Left renal cortex interstitium (tissue), 4 donors: ENCODE results near the gene CDK18. TPM values are rescaled to one million over a fixed set of nuclear protein-coding genes. Genes with fewer than 3 reads are reported as not detected.
"Not testable (repeated sequence)": the region's sequence is repeated elsewhere in the genome, so short reads cannot be mapped to it uniquely, and the experiment has no call there.

Experiments
- DNase-seq, 4 donors: peaks; one replicate each; pipeline ENCODE4 v3.0.0-alpha.2; 2013; ENCODE audit warnings: low read depth in 4 of 4, low spot score in 2 of 4, missing footprints in 1 of 4
- polyA plus RNA-seq, 4 donors: library from polyadenylated mRNA; unstranded; fragments of 120-200 nt; gene quantifications; one replicate each; pipeline ENCODE4 v1.2.1, GENCODE V29; 2013; ENCODE audit not compliant: insufficient read length in 4 of 4

The CDK18 gene
- 10 to 100 TPM; 18.9 to 39.5 (median 29.7) TPM for polyA plus RNA-seq

DNA sequence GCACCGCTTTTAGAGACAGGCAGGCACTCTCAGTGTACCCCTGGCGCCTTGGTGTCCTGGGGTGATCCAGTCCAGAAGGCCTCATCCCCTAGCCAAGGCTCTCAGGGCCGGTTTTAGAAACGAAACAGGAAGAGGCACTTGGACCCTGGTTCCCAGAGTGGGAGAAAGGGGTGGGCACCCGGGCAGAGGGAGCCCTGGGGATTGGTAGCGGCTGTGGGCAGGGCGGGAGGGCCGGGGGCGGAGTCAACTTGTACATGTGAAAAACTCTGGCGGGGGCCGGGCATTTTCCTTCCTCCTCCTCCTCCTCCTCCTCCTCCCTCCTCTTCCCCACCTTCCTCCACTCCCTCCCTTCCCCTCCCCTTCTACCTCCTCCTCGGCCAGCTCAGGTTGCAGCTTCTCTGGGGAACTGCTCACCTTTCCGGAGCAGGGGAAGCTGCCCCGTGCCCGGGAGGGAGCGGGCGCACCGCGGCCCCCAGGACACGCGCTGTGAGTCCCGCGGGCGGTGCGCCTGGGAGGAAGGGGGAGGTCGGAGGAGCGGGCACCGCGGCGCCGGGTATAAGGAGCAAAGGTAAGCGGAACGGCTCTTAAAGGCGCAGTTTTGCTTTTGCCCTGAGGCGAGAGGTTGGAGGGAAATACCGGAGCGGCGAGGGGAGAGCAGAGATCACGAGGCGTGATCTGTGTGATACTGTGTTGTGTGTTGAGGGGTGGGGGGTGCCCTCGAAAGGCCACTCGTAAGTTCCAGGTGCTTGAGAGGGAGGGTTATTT lies at the start of gene CDK18:
TSS of gene CDK18 (plus strand) at position 359 of the 765 bp plus-strand sequence. CDS start 18,499 bp downstream, outside the sequence.
- DNase-seq, result peak in 3 of 4 donors; percentile 57 to 73 (median 69)

DNA sequence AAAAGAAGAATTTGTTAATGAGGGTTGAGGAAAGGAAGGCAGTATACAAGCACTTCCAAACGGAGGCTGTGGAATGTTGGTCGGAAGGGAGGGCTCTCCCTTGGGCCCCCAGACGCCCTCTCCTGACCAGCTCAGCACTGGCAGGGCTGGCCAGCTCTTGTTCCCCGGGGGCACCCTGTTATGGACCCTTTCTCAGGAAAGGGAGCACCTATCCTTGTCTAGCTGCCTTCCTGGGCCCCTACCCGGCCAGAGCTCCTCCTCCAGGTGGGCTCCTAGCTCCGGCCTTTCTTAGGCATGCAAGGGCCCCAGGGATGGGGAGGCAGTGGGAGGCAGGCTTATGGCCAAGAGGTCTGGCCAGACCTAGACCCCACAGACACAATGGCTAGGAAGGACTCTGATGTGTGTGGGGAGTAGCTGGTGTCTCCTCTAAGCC lies 49.5 kb upstream of the CDK18 start:
- DNase-seq, result no peak

- DNase-seq, result no peak
Measured at GRCh38 chr1:205455581-205456382, 48.7 kb upstream of the CDK18 start, which contains the start of gene BLACAT1. BLACAT1 (minus strand) TSS chr1:205456045.

DNA sequence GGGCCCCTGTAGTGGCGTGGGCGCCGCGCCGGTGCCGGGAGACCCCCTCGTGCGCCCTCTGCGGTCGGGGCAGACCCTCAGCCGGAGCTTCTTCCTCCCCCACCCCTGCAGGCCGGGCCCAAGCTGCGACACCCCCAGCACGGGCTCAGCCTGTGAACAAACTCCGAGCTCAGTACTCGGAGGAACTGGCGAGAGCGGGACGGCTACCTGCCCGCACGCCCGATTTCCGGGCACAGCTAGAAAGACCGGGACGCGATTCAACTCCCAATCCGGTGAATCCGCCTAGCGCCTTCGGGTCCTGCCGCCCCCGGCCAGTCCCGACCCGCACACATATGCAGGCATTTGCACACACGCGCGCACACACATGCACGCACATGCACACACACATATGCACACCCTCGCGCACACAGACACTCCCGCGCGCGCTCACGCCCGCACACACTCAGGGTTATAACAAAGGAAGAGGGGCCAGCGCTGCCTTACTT lies 48.0 kb upstream of the CDK18 start:
- no peak for DNase-seq

DNA sequence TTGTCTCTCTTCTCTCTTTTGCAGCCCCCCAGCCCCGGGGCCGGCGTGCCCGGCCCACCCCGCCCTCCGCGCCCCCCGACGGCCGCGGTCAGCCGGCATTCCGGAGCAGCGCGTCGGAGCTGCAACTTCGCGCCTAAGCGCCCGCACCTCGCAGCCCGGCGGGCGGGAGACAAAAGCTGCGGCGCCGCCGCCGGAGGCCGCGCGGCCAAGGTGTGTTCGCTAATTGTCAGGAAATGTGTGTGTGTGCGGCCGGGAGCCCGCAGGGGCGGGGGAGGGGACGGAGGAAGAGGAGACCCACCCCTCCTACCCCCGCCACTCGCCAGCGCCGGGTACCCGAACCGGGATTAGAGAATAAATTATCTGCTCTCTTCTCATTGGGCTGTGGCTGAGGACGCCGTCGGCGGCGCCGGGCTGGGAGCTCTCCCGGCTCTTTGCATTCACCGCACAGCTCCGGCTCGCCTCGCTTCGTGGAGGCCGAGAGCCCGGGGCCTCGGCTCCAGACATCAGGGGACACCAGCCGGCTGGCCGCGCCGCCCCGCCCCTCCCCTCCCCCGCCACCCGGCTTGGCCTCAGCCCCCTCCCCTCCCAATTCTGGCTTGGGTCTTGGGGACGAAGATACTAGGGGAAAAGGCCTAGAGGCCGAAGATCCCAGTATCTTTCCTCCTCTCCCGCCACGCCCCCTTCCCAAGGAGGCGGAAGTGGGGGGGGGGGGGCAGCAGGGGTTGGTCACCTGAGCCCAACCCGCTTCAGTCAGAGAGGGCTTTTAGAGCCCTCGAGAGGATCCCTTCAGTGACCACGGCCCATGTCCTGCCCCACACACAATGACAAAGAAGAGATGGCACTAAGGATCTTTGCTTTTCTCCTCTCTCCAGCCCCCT lies 47.4 kb upstream of the CDK18 start:
- no peak for DNase-seq

GRCh38 chr1:205458777-205459566 lies 45.5 kb upstream of the CDK18 start:
- no peak for DNase-seq

GRCh38 chr1:205465392-205465791 lies 39.1 kb upstream of the CDK18 start:
- no peak for DNase-seq

DNA sequence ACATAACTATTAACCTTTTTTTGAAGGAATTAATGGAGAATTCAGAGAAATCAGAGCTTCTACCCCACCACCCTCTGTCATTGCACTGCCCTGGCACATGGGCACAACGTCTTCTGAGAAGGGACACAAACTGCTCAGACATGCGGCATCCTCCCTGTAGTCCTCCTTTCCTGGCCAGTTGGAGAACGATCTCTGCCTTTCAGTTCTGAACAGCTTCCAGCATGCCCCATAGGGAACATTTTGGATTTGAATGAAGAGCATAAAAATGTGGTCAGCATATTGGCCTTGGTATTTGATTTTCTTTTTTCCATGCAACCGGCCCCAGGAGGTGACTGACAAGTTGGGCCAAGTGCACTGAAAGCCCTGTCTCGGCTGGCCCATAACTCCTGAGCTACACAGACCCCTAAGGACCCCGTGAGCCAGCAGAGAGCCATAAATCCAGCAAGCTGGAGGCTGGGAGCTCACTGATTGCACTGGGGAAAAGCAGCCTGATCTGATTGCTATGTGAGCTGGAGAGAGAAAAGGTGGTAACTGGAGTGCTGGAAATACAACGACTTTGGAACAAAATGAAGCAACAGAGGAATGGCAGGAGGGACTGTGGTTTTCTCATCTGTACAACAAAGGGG lies 37.8 kb upstream of the CDK18 start:
- no peak for DNase-seq

DNA sequence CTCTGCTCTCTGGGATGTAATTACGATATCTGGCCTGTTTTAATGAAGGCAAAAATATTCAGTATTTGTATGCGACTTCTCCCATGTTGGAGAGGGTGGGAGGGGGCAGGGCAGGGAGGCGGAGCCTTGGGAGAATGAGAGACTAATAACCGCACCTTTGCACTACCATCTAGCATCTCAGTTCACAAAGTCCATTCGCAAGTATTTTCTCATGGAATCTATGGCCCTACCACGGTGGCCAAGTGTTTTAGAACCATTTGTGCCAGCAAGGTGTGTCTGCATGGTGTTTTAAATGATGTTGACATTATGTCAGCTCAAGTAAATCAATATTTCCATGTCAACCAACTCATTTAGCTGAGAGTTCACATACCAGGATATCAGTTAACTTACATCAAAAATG lies 34.3 kb upstream of the CDK18 start:
- DNase-seq, result no peak

DNA sequence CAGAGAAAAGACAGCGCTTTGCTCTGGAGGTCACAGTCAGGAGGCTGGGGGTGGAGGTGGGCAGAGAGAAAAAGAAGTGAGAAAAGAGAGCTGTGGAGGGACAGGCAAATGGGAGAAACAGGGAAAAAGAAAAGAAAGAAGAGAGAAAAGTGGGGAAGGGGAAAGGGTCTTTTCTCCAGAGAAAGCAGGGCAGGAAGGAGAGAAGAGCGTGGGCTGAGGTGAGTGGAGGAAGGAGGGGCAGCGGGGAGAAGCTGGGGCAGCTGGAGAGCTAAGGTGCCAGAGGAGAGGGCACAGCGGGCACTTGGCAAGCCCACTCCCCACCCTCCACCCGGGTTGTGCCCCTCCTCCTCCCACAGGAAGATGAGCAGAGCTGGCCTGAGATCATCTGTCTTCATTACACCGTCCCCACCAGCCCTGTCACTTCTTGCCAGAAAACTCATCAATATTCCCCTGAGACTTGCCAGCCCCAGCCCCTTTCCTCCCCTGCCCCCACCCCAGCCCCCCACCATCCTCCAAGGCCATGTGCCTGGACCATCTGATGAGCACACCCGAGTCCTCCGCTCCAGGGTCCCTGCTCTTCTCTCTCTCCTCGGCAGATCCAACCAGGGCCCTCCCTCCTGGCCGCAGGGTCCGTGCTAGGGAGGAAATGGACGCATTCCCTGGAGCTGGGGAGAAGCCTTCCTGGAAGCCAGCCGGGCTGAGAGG lies 31.6 kb upstream of the CDK18 start:
- no peak for DNase-seq

DNA sequence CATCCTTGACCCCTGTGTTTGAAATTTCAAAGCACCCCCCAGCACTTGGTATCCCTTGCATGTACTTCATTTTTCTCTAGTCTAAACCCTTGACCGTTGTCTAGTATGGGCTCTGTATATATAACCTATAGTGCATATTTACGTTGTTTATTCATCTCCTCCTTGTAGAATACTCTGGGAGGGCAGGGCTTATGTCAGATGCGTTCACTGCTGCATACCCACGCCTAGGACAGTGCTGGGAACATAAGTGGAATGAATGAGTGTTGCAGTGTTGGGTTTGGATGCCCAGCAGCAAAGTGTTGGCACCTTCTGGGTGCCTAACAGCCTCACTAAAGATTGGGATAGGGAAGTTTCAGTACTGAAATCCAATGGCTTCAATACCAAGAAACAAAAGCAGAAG lies 31.0 kb upstream of the CDK18 start:
- no peak for DNase-seq

GRCh38 chr1:205473966-205474365 lies 30.5 kb upstream of the CDK18 start:
- DNase-seq, result no peak

DNA sequence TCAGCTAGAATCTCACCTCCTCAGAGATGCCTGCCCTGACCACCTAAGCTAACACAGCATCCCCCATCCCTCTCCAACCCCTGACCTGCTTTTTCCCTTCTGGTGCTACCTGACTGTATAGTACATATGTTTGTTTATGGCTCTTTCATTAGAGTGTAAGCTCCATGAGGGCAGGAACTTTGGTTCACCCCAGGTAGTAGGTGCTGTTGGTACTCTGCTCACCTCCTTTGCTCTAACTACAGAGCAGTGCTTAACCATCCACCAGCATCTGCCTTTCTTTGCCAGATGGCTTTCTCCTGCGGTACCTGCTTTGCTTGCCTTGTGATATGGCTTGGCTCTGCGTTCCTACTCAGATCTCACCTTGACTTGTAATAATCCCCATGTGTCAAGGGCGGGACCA lies 29.9 kb upstream of the CDK18 start:
- DNase-seq, result no peak

GRCh38 chr1:205475855-205476254 lies 28.6 kb upstream of the CDK18 start:
- no peak for DNase-seq

- no peak for DNase-seq
Measured at GRCh38 chr1:205476648-205477047, 27.8 kb upstream of the CDK18 start.

- no peak for DNase-seq
Measured at GRCh38 chr1:205477121-205477758, 27.2 kb upstream of the CDK18 start.

DNA sequence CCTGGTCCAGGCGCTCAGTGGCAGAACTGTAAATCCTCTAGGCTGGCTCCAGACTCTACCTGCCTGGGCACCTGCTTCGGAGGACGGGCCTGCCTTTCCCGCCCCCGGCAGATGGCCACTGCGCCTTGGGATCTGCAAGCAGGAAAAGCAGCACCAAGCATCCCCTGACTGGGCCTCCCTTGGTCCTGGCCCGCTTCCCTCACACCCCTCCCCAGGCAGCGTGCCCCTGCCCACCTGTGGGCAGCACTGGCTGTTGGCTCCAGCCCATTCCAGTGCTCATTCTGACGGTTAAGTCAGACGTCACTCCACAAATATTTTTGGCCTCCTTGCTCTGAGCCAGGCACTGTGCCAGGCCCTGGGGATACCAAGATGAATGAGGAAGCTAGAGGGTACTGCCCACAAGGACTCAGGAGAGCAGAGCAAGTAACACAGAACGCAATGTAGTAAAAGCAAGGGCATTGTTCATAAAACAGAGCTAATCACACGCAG lies 26.7 kb upstream of the CDK18 start:
- DNase-seq, result no peak

- not testable (repeated sequence) for DNase-seq
Measured at GRCh38 chr1:205478985-205479384, 25.5 kb upstream of the CDK18 start.
